LNCaP clone FGC (cell line): ENCODE measurements around the gene COX6A2.
A peak's percentile ranks its signal among the peaks of the same experiment; 100 is the strongest.
"Not testable (repeated sequence)": the region's sequence is repeated elsewhere in the genome, so short reads cannot be mapped to it uniquely, and the experiment has no call there.

Experiments used
- DNase-seq: peaks from one replicate; pipeline ENCODE4 v3.0.0-alpha.2; 2011; ENCODE audit warnings: low read depth
- H3K4me3 ChIP-seq: 2 replicates; pipeline ENCODE4 v1.5.1; 2011; ENCODE audit warnings: mild to moderate bottlenecking, low read depth, low read length, control low read depth
- TF ChIP-seq, protein P1 (sequence below): IDR thresholded peaks from 2 replicates; pipeline ENCODE4 v1.5.1; 2012; ENCODE audit warnings: mild to moderate bottlenecking; ENCODE audit not compliant: control insufficient read depth, insufficient read depth; ENCODE audit errors: extremely low read depth

The COX6A2 gene

DNA sequence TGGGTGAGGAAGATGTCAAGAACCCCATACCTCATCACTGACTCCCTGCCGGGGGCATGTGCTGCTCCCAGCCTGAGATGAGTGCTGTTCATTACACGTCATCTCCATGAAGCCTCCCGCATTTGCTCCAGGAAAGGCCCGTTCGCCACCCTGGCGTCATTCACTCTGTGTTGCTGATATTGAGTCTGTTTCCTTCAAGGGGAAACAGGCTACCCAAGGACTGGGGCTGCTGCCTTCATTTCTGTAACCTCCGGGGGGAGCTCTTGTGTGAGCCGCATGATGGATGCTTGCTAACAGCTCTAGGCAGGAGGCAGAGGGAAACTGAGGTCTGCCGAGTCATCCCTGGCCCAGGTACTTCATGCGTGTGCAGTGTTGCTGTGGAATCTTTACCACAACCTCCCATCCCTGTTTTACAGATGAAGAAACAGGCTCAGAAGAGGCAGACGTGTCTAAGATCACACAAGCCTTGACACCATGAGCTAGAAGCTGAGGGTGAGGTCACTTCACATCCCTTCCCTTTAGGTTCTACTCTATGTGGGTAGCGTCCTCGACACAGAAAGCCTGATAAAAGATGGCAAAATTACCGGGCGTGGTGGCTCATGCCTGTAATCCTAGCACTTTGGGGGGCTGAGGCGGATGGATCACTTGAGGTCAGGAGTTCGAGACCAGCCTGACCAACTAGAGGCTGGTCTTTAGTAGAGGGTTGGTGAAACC is 27.6 kb upstream of the COX6A2 start:
- no peak overlapping the region for H3K4me3 ChIP-seq
- DNase-seq = no peak
- TF ChIP-seq, protein P1, sequence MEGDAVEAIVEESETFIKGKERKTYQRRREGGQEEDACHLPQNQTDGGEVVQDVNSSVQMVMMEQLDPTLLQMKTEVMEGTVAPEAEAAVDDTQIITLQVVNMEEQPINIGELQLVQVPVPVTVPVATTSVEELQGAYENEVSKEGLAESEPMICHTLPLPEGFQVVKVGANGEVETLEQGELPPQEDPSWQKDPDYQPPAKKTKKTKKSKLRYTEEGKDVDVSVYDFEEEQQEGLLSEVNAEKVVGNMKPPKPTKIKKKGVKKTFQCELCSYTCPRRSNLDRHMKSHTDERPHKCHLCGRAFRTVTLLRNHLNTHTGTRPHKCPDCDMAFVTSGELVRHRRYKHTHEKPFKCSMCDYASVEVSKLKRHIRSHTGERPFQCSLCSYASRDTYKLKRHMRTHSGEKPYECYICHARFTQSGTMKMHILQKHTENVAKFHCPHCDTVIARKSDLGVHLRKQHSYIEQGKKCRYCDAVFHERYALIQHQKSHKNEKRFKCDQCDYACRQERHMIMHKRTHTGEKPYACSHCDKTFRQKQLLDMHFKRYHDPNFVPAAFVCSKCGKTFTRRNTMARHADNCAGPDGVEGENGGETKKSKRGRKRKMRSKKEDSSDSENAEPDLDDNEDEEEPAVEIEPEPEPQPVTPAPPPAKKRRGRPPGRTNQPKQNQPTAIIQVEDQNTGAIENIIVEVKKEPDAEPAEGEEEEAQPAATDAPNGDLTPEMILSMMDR = peak; percentile 17; the same call in 1 of the 2 replicates

DNA sequence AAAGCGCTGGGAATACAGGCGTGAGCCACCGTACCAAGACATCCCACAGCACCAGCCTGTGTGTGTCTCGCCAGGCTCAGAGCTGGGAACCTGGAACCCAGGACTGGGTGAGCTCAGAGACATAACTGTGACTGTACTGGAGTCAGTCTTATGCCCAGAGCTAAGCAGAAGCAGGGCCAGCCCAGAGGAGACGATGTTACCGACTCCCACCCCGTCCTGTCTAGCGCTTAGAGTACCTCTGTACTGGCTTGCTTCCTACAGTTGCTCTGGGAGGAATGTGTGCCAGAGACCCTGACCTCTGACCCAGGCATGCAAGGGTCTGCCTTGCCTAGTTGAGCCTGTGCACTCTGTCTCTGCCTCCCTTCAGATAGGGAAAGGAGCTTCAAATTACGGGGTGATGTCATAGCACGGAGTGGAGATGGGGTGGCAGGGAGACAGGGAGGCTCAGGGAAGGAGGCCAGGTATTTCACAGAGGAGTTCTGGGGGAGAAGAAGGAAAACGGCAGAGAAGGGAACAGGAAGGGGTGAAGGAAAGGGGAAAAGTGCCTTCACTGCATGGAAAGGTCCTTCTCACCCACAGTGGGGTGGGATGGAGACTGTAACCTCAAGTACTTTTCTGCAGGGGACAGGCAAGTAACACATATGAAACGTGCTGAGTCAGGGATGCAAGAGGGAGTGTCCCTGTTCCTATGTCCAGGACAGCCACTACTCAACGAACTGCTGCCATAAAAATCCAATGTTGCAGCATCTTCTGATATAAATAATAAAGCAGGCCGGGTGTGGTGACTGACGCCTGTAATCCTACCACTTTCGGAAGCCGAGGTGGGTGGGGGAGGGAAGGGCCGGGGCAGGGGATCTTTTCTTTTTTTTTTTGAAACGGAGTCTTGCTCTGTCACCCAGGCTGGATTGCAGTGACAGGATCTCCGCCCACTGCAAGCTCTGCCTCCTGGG is 25.4 kb upstream of the COX6A2 start:
- no peak overlapping the region for H3K4me3 ChIP-seq
- no peak for DNase-seq
- TF ChIP-seq, protein P1 = no peak

DNA sequence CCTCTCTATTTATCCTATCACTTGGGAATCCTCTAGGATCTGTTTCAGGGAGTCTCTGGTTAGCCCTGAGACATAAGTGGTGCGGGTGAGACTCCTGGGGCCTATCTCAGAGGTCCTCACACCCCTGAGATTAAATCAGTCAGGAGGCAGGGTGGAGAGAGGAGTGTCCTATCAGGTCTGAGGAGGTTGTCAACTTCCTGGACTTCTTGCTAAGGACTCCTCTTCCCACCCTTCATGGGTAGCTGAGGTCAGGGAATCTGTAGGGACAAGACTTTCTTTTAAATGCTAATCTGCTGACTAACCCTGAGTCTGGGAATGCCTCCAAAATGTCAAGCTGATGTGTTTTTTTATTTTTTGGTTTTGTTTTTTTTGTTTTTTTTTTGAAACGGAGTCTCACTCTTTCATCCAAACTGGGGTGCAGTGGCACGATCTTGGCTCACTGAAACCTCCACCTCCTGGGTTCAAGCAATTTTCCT is 24.5 kb upstream of the COX6A2 start:
- no peak for DNase-seq
- no peak overlapping the region for H3K4me3 ChIP-seq
- TF ChIP-seq, protein P1 = no peak

DNA sequence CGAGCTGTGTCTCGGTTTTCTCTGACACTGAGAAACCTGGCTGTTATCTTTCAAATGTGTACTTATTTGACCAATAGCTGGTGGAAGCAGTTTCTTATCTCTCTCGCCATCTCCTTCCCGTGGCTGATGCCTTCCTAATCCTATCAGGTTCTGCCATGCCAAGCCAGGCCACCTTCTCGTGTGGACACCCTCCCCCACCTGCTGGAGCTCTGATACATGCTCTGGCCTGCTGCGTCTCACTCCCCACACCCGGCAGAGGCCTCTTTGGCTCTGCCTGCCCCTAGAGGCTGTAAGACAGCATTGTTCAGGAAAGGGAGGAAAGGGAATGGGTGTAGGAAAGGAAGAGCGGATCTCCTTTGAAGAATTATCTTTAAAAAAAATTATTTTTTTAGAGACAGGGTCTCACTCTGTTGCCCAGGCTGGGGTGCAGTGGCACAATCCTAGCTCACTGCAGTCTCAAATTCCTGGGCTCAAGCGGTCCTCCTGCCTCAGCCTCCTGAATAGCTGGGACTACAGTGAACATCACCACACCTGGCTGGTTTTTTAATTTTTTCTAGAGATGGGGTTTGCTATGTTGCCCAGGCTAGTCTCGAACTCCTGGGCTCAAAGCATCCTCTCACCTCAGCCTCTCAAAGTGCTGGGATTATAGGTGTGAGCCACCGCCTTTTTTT is 23.7 kb upstream of the COX6A2 start:
- DNase-seq = peak; percentile 93
- H3K4me3 ChIP-seq = no peak overlapping the region
- TF ChIP-seq, protein P1 = peak; percentile 72

DNA sequence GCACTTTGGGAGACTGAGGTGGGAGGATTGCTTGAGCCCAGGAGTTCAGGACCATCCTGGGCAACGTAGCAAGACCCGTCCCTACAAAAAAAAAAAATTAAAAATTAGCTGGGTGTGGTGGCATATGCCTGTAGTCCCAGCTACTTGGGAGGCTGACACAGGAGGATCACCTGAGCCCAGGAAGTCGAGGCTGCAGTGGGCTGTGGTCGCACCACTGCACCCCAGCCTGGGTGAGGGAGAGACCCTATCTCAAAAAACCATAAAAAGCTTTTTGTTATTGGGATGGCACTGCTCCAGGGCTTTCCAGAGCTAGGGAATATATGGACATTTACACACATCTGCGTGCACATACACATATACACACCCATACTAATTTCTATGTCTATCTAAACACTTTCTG is 23.0 kb upstream of the COX6A2 start:
- TF ChIP-seq, protein P1 = no peak
- H3K4me3 ChIP-seq = no peak overlapping the region
- no peak for DNase-seq

DNA sequence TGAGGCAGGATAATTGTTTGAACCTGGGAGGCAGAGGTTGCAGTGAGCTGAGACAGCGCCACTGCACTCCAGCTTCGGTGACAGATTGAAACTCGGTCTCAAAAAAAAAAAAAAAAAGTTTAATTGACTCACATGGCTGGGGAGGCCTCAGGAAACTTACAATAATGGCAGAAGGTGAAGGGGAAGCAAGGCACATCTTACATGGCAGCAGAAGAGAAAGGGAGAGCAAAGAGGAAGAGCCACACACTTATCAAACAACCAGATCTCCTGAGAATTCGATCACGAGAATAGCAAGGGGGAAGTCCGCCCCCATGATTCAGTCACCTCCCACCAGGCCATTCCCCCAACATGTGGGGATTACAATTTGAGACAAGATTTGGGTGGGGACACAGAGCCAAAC is 17.8 kb upstream of the COX6A2 start:
- not testable (repeated sequence) for H3K4me3 ChIP-seq, DNase-seq

DNA sequence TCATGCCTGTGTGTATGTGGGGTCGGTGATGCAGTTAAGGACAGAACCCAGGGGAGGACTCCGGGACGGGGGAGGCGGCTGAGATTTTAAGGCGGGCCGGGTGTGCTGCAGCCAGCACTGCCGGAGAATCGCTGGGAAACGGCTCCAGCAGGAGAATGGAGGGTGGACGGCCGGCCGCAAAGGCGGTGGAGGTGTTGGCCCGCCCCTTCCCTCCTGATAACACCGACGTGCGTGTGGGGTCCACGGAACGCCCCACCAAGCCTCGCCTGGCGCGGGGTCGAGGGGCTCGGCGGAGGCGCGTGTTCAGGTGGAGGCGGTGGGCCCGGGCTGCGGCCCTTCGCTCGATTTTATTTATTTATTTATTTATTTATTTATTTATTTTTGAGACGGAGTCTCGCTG is 13.8 kb upstream of the COX6A2 start:
- no peak for DNase-seq
- peak overlapping the region; percentile 72 for H3K4me3 ChIP-seq
- TF ChIP-seq, protein P1 = no peak
